WTC11 (cell line): ENCODE results near the gene SPTLC1. TPM values are rescaled to one million over a fixed set of nuclear protein-coding genes. Genes with fewer than 3 reads are reported as not detected.
A peak's percentile ranks its signal among the peaks of the same experiment; 100 is the strongest.

Source experiments
- ATAC-seq: fragments of 200-7000 bp; cut with Tn5 transposase; 2 replicates; pipeline ENCODE4 v1.10.0; 2021; ENCODE audit warnings: mild to moderate bottlenecking, moderate library complexity
- CTCF ChIA-PET: fragments of 300-600 bp; sonication (Branson Sonifier 250); formaldehyde crosslinking; loops from one replicate; lab custom pipeline; 2021; ENCODE audit warnings: antibody characterized with exemption; lab: Charles Lee
- POLR2A ChIA-PET: fragments of 350-600 bp; sonication (Branson Sonifier 250); formaldehyde crosslinking; loops from one replicate; lab custom pipeline; 2021; ENCODE audit warnings: antibody characterized with exemption; lab: Charles Lee
- DNase-seq: peaks from one replicate; pipeline ENCODE4 v3.0.0; 2021; ENCODE audit warnings: low spot score
- H3K27ac Mint-ChIP-seq: 2 replicates; pipeline ENCODE4 v1.8.0; 2021; ENCODE audit warnings: mixed read lengths
- H3K27me3 Mint-ChIP-seq: 2 replicates; pipeline ENCODE4 v1.8.0; 2021; ENCODE audit warnings: low read depth, mild to moderate bottlenecking, moderate library complexity, mixed read lengths
- H3K36me3 Mint-ChIP-seq: 2 replicates; pipeline ENCODE4 v1.8.0; 2021; ENCODE audit warnings: mixed read lengths
- H3K4me1 Mint-ChIP-seq: 2 replicates; pipeline ENCODE4 v1.8.0; 2022; ENCODE audit warnings: mixed read lengths
- H3K4me3 Mint-ChIP-seq: 2 replicates; pipeline ENCODE4 v1.8.0; 2021; ENCODE audit warnings: mild to moderate bottlenecking, moderate library complexity, mixed read lengths
- H3K9me3 Mint-ChIP-seq: 2 replicates; pipeline ENCODE4 v1.8.0; 2021; ENCODE audit warnings: mixed read lengths
- ATF1 ChIP-seq: sonication (generic); formaldehyde crosslinking; IDR thresholded peaks from 2 replicates; pipeline ENCODE4 v1.8.1; 2023; ENCODE audit warnings: mild to moderate bottlenecking, moderate library complexity, missing genetic modification reagents
- ELF4 ChIP-seq: sonication (generic); formaldehyde crosslinking; IDR thresholded peaks from 2 replicates; pipeline ENCODE4 v1.8.1; 2022; ENCODE audit warnings: low read depth, mild to moderate bottlenecking, moderate library complexity, missing genetic modification reagents
- ERG ChIP-seq: fragments of 250-450 bp; sonication (Bioruptor Pico); IDR thresholded peaks from 2 replicates; pipeline ENCODE4 v1.8.0; 2021; ENCODE audit warnings: mild to moderate bottlenecking
- ESRRA ChIP-seq: sonication (generic); formaldehyde crosslinking; IDR thresholded peaks from 2 replicates; pipeline ENCODE4 v1.8.1; 2022; ENCODE audit warnings: mild to moderate bottlenecking, missing genetic modification reagents, borderline replicate concordance
- FOXK1 ChIP-seq: sonication (generic); formaldehyde crosslinking; IDR thresholded peaks from 2 replicates; pipeline ENCODE4 v1.8.0; 2022; ENCODE audit warnings: mild to moderate bottlenecking, moderate library complexity, missing genetic modification reagents
- NFE2L1 ChIP-seq: sonication (generic); formaldehyde crosslinking; IDR thresholded peaks from 2 replicates; pipeline ENCODE4 v1.8.1; 2023; ENCODE audit warnings: missing genetic modification reagents
- NR2C2 ChIP-seq: sonication (generic); formaldehyde crosslinking; IDR thresholded peaks from 2 replicates; pipeline ENCODE4 v1.8.0; 2022; ENCODE audit warnings: mild to moderate bottlenecking, missing genetic modification reagents
- STAT6 ChIP-seq: sonication (generic); formaldehyde crosslinking; conservative IDR thresholded peaks from 2 replicates; pipeline ENCODE4 v1.8.1; 2023; ENCODE audit warnings: mild to moderate bottlenecking, low read depth, missing genetic modification reagents, moderate library complexity
- TEAD4 ChIP-seq: sonication (generic); formaldehyde crosslinking; IDR thresholded peaks from 2 replicates; pipeline ENCODE4 v1.8.0; 2022; ENCODE audit warnings: mild to moderate bottlenecking, missing genetic modification reagents
- ZNF138 ChIP-seq: sonication (generic); formaldehyde crosslinking; conservative IDR thresholded peaks from 2 replicates; pipeline ENCODE4 v1.8.1; 2022; ENCODE audit warnings: mild to moderate bottlenecking, moderate library complexity, missing genetic modification reagents
- ZNF219 ChIP-seq: sonication (generic); formaldehyde crosslinking; IDR thresholded peaks from 2 replicates; pipeline ENCODE4 v1.8.0; 2023; ENCODE audit warnings: missing genetic modification reagents, mild to moderate bottlenecking, borderline replicate concordance
- ZNF263 ChIP-seq: sonication (generic); formaldehyde crosslinking; IDR thresholded peaks from 2 replicates; pipeline ENCODE4 v1.8.1; 2022; ENCODE audit warnings: low read depth, mild to moderate bottlenecking, moderate library complexity, missing genetic modification reagents
- ZNF423 ChIP-seq: fragments of 250-450 bp; sonication (Bioruptor Pico); IDR thresholded peaks from 2 replicates; pipeline ENCODE4 v2.1.2; 2022; ENCODE audit warnings: mild to moderate bottlenecking, moderate library complexity
- total RNA-seq: library from RNA; stranded (reverse); gene quantifications from 3 replicates; pipeline ENCODE4 v1.2.3, GENCODE V29; 2021
- TF ChIP-seq, protein P1 (sequence below): sonication (generic); formaldehyde crosslinking; IDR thresholded peaks from 2 replicates; pipeline ENCODE4 v1.8.1; 2023; ENCODE audit warnings: mild to moderate bottlenecking, moderate library complexity, missing genetic modification reagents
- TF ChIP-seq, protein P2 (sequence below): sonication (generic); formaldehyde crosslinking; IDR thresholded peaks from 2 replicates; pipeline ENCODE4 v1.8.1; 2022; ENCODE audit warnings: mild to moderate bottlenecking, moderate library complexity, missing genetic modification reagents
- TF ChIP-seq, protein P3 (sequence below): sonication (generic); formaldehyde crosslinking; IDR thresholded peaks from 2 replicates; pipeline ENCODE4 v1.8.1; 2023; ENCODE audit warnings: mild to moderate bottlenecking, missing genetic modification reagents

SPTLC1 gene
- total RNA-seq, 1 experiment from 2014 or later: 81.2 TPM

DNA sequence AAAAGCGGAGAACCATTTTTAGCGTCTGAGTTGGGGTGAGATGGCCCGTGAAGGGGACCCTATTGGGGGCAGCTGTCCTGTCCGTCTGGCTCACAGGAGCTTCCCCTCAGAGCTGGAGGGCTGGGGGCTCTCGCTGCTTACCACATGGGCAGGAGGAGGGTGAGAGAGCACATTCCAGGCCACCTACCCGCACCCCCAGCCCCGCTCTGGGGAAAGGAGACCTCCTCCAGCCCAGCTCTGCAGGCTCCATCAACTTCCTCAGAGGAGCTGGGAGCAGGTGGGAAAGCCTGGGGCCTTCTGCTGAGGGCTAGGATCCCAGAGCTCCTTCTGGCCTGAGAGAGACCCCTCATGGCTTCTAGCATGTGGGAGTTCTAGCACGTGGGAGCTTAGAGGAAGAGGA is 27.1 kb upstream of the SPTLC1 start (continued):
- no peak for TF ChIP-seq TEAD4 (CRISPR knock-in tag)
- TF ChIP-seq ZNF219 (CRISPR knock-in tag): no peak
- TF ChIP-seq NFE2L1 (CRISPR knock-in tag): no peak

GRCh38 chr9:92141144-92142129 is 26.2 kb upstream of the SPTLC1 start:
- peaks cover 36% of the 10 kb centered on the region for H3K27me3 Mint-ChIP-seq
- H3K36me3 Mint-ChIP-seq: no peaks in the 10 kb centered on the region
- H3K4me3 Mint-ChIP-seq: peak overlapping the region; percentile 74
- peak; percentile 17 for ATAC-seq
- CTCF ChIA-PET: interaction anchor here (0.8 to 4.9 kb wide), 24 partner anchors 12 to 649 kb away, joined by 3 to 93 read pairs (median 6); partner anchors contain the start of gene SPTLC1
- no peak overlapping the region for H3K27ac Mint-ChIP-seq
- H3K9me3 Mint-ChIP-seq: no peaks in the 10 kb centered on the region
- TF ChIP-seq, protein P1, sequence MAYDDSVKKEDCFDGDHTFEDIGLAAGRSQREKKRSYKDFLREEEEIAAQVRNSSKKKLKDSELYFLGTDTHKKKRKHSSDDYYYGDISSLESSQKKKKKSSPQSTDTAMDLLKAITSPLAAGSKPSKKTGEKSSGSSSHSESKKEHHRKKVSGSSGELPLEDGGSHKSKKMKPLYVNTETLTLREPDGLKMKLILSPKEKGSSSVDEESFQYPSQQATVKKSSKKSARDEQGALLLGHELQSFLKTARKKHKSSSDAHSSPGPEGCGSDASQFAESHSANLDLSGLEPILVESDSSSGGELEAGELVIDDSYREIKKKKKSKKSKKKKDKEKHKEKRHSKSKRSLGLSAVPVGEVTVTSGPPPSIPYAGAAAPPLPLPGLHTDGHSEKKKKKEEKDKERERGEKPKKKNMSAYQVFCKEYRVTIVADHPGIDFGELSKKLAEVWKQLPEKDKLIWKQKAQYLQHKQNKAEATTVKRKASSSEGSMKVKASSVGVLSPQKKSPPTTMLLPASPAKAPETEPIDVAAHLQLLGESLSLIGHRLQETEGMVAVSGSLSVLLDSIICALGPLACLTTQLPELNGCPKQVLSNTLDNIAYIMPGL (CRISPR knock-in tag): 0 out of 2 replicates have a peak, but pooled peaks have one; percentile 31
- TF ChIP-seq ELF4: no peak
- TF ChIP-seq STAT6: no peak
- no peak for TF ChIP-seq ATF1 (CRISPR knock-in tag)
- peak; percentile 59 for TF ChIP-seq ZNF423 (CRISPR knock-in tag)
- no peak for TF ChIP-seq ZNF263 (CRISPR knock-in tag)
- POLR2A ChIA-PET: interaction anchor here (1.8 kb wide), 1 partner anchor 101 kb away, joined by 4 read pairs; no protein-coding TSS in a partner anchor
- H3K4me1 Mint-ChIP-seq: peaks cover 10% of the 10 kb centered on the region
- DNase-seq: peak; percentile 59

GRCh38 chr9:92140754-92141143 is 25.5 kb upstream of the SPTLC1 start:
- peaks cover 36% of the 10 kb centered on the region for H3K27me3 Mint-ChIP-seq
- peaks cover 6% of the 10 kb centered on the region for H3K4me1 Mint-ChIP-seq
- no peaks in the 10 kb centered on the region for H3K36me3 Mint-ChIP-seq
- CTCF ChIA-PET: interaction anchor here (0.6 to 4.9 kb wide), 32 partner anchors 8 to 650 kb away, joined by 3 to 93 read pairs (median 4); partner anchors contain the start of genes NOL8 and SPTLC1
- no peaks in the 10 kb centered on the region for H3K9me3 Mint-ChIP-seq
- DNase-seq: no peak
- TF ChIP-seq ESRRA (CRISPR knock-in tag) (no peak), NR2C2 (CRISPR knock-in tag) (no peak), FOXK1 (CRISPR knock-in tag) (no peak), ZNF138 (CRISPR knock-in tag) (0 out of 2 replicates have a peak, but pooled peaks have one; percentile 11), ERG (CRISPR knock-in tag) (no peak)
- TF ChIP-seq, protein P2, sequence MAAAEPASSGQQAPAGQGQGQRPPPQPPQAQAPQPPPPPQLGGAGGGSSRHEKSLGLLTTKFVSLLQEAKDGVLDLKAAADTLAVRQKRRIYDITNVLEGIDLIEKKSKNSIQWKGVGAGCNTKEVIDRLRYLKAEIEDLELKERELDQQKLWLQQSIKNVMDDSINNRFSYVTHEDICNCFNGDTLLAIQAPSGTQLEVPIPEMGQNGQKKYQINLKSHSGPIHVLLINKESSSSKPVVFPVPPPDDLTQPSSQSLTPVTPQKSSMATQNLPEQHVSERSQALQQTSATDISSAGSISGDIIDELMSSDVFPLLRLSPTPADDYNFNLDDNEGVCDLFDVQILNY (CRISPR knock-in tag): no peak
- TF ChIP-seq, protein P3, sequence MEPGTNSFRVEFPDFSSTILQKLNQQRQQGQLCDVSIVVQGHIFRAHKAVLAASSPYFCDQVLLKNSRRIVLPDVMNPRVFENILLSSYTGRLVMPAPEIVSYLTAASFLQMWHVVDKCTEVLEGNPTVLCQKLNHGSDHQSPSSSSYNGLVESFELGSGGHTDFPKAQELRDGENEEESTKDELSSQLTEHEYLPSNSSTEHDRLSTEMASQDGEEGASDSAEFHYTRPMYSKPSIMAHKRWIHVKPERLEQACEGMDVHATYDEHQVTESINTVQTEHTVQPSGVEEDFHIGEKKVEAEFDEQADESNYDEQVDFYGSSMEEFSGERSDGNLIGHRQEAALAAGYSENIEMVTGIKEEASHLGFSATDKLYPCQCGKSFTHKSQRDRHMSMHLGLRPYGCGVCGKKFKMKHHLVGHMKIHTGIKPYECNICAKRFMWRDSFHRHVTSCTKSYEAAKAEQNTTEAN (CRISPR knock-in tag): no peak
- TF ChIP-seq, all 79 proteins: peak for 1
- no peak for ATAC-seq
- POLR2A ChIA-PET: interaction anchor here (1.8 kb wide), 1 partner anchor 102 kb away, joined by 4 read pairs; no protein-coding TSS in a partner anchor
- peak overlapping the region; percentile 74 for H3K4me3 Mint-ChIP-seq
- H3K27ac Mint-ChIP-seq: no peak overlapping the region
